Activated CD8-positive, alpha-beta T cell treated with anti-CD3 and anti-CD28 coated beads for 36 hours (primary cell): Measurements from ENCODE around the gene MAN1A1. TPM values are rescaled to one million over a fixed set of nuclear protein-coding genes. Genes with fewer than 3 reads are reported as not detected.
A peak's percentile ranks its signal among the peaks of the same experiment; 100 is the strongest.

Source experiments
- ATAC-seq: fragments of 200-7000 bp; cut with Tn5 transposase; one replicate; pipeline ENCODE4 v1.10.0; 2021; ENCODE audit warnings: mild to moderate bottlenecking, moderate library complexity
- CTCF ChIA-PET: fragments of 350-600 bp; sonication (Branson Sonifier 250); formaldehyde crosslinking; loops from one replicate; lab custom pipeline; 2021; ENCODE audit warnings: antibody characterized with exemption; lab: Charles Lee
- POLR2A ChIA-PET: fragments of 350-600 bp; sonication (Branson Sonifier 250); formaldehyde crosslinking; loops from one replicate; lab custom pipeline; 2021; ENCODE audit warnings: antibody characterized with exemption; lab: Charles Lee
- DNase-seq: peaks from one replicate; pipeline ENCODE4 v3.0.0-alpha.2; 2020
- H3K27ac Mint-ChIP-seq: one replicate; pipeline ENCODE4 v1.8.0; 2021; ENCODE audit warnings: mild to moderate bottlenecking, mixed read lengths
- H3K27me3 Mint-ChIP-seq: one replicate; pipeline ENCODE4 v1.8.0; 2021; ENCODE audit warnings: mixed read lengths
- H3K36me3 Mint-ChIP-seq: one replicate; pipeline ENCODE4 v1.8.0; 2021; ENCODE audit warnings: low read depth, mixed read lengths
- H3K4me1 Mint-ChIP-seq: one replicate; pipeline ENCODE4 v1.8.0; 2021; ENCODE audit warnings: low read depth, mixed read lengths
- H3K4me3 Mint-ChIP-seq: one replicate; pipeline ENCODE4 v1.8.0; 2021; ENCODE audit warnings: mild to moderate bottlenecking, moderate library complexity, mixed read lengths
- H3K9me3 Mint-ChIP-seq: one replicate; pipeline ENCODE4 v1.8.0; 2021; ENCODE audit warnings: mixed read lengths
- intact Hi-C: fragments of 100-400 bp; cut with micrococcal nuclease; formaldehyde crosslinking; loops from one replicate; pipeline ENCODE4 v1.10.0; 2022
- total RNA-seq, 2 experiments: library from RNA; stranded (reverse); gene quantifications; one replicate each; pipeline ENCODE4 v1.2.3, GENCODE V29; 2021
- TF ChIP-seq, protein P1 (sequence below): fragments of 200-600 bp; IDR thresholded peaks from one replicate; pipeline ENCODE4 v1.8.0; 2022; ENCODE audit warnings: antibody characterized with exemption, mild to moderate bottlenecking

MAN1A1 gene
- total RNA-seq, 2 experiments from 2014 or later = 18.5 to 19.4 TPM

DNA sequence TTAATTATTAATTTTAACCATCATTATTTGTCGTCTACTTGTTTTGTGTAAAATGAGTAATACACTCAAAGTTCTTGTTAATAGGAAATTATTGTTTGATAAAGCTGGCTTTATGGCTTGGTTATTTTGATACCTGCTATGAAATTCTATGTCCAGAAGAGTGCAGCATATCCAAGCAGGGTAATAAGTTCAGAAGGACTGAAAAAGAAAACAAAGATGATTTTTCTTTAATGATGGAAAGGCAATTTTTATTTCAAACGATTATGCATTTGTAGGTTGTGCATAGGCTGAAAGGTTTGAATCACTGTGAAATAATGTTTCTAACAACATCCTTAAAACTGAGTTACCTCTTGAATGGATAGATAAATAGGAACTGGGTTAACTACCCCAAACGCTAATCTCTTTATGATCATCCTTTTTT lies 1.4 kb upstream of the MAN1A1 start:
- TF ChIP-seq, protein P1, sequence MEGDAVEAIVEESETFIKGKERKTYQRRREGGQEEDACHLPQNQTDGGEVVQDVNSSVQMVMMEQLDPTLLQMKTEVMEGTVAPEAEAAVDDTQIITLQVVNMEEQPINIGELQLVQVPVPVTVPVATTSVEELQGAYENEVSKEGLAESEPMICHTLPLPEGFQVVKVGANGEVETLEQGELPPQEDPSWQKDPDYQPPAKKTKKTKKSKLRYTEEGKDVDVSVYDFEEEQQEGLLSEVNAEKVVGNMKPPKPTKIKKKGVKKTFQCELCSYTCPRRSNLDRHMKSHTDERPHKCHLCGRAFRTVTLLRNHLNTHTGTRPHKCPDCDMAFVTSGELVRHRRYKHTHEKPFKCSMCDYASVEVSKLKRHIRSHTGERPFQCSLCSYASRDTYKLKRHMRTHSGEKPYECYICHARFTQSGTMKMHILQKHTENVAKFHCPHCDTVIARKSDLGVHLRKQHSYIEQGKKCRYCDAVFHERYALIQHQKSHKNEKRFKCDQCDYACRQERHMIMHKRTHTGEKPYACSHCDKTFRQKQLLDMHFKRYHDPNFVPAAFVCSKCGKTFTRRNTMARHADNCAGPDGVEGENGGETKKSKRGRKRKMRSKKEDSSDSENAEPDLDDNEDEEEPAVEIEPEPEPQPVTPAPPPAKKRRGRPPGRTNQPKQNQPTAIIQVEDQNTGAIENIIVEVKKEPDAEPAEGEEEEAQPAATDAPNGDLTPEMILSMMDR = peak; percentile 48
- H3K36me3 Mint-ChIP-seq = peaks cover 18% of the 10 kb centered on the region
- peak overlapping the region; percentile 96 for H3K4me3 Mint-ChIP-seq
- CTCF ChIA-PET = interaction anchor here (0.8 to 2.0 kb wide), 16 partner anchors 9 to 462 kb away, joined by 3 to 17 read pairs (median 3); no protein-coding TSS in a partner anchor
- POLR2A ChIA-PET = interaction anchor here (0.5 to 1.9 kb wide), 9 partner anchors 9 to 253 kb away, joined by 3 to 12 read pairs (median 4); no protein-coding TSS in a partner anchor
- ATAC-seq = no peak
- no peaks in the 10 kb centered on the region for H3K27me3 Mint-ChIP-seq
- peak overlapping the region; percentile 91 for H3K27ac Mint-ChIP-seq
- DNase-seq = no peak
- H3K9me3 Mint-ChIP-seq = no peaks in the 10 kb centered on the region
- peaks cover 38% of the 10 kb centered on the region for H3K4me1 Mint-ChIP-seq
- intact Hi-C loops = no loop called here

DNA sequence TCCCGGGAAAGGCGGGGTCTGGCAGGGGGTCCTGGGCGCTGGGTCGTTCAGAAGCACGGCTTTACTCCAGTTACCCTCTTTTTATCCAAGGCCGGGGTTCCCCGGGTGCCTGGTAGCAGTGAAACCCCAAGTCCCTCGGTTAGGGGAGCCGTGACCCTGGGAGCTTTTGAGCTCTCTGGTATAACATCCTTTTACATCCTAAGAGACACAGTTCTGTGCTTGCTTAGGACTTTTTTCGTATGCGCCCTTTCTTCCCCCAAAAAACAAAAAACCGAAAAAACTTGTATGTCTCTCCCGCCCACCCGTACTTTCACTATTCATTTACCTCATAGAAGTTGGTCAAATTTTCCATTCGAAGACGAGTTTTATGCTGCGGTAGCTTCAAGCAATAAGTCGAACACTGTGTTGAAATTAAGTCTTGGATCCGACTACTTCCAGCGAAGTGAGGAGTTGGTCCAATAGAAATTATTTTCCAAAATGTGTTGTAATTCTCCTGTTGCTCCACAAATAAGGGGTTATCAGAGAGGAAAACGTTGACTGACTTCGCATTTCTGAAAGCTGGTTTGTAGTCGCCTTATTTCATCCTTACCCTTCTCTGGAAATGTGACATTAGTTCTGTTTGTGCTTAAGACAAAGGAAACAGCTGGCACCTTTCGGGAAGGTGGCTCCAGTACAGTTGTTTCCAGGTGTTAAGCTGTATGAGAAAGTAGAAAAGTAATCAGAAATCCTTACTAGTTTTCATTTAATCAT lies 816 bp upstream of the MAN1A1 start:
- DNase-seq (peak; percentile 69), ATAC-seq (peak; percentile 40)
- H3K4me3 Mint-ChIP-seq = peak overlapping the region; percentile 96
- CTCF ChIA-PET = interaction anchor here (0.8 to 2.0 kb wide), 15 partner anchors 9 to 461 kb away, joined by 3 to 17 read pairs (median 3); no protein-coding TSS in a partner anchor
- H3K27me3 Mint-ChIP-seq = no peaks in the 10 kb centered on the region
- peak overlapping the region; percentile 91 for H3K27ac Mint-ChIP-seq
- H3K9me3 Mint-ChIP-seq = no peaks in the 10 kb centered on the region
- intact Hi-C loops = no loop called here
- TF ChIP-seq, protein P1 = no peak
- peaks cover 43% of the 10 kb centered on the region for H3K4me1 Mint-ChIP-seq
- POLR2A ChIA-PET = interaction anchor here (0.5 to 1.9 kb wide), 10 partner anchors 9 to 1757 kb away, joined by 3 to 12 read pairs (median 4); no protein-coding TSS in a partner anchor
- H3K36me3 Mint-ChIP-seq = peaks cover 20% of the 10 kb centered on the region

GRCh38 chr6:119348748-119349360 lies 707 bp downstream of the MAN1A1 start:
- H3K4me1 Mint-ChIP-seq = peaks cover 52% of the 10 kb centered on the region
- peaks cover 23% of the 10 kb centered on the region for H3K36me3 Mint-ChIP-seq
- TF ChIP-seq, protein P1 = no peak
- H3K27ac Mint-ChIP-seq = peak overlapping the region; percentile 91
- no peaks in the 10 kb centered on the region for H3K9me3 Mint-ChIP-seq
- POLR2A ChIA-PET = interaction anchor here (0.7 to 2.8 kb wide), 6 partner anchors 12 to 453 kb away, joined by 3 to 29 read pairs (median 4); no protein-coding TSS in a partner anchor
- intact Hi-C loops = loop anchor here (2.0 to 5.0 kb wide), 2 partner anchors 34 to 202 kb away; no protein-coding TSS in a partner anchor
- H3K27me3 Mint-ChIP-seq = no peaks in the 10 kb centered on the region
- H3K4me3 Mint-ChIP-seq = peak overlapping the region; percentile 96
- ATAC-seq (no peak), DNase-seq (peak; percentile 42)
- CTCF ChIA-PET = interaction anchor here (1.9 to 3.3 kb wide), 2 partner anchors 15 to 220 kb away, joined by 6 to 24 read pairs; no protein-coding TSS in a partner anchor

DNA sequence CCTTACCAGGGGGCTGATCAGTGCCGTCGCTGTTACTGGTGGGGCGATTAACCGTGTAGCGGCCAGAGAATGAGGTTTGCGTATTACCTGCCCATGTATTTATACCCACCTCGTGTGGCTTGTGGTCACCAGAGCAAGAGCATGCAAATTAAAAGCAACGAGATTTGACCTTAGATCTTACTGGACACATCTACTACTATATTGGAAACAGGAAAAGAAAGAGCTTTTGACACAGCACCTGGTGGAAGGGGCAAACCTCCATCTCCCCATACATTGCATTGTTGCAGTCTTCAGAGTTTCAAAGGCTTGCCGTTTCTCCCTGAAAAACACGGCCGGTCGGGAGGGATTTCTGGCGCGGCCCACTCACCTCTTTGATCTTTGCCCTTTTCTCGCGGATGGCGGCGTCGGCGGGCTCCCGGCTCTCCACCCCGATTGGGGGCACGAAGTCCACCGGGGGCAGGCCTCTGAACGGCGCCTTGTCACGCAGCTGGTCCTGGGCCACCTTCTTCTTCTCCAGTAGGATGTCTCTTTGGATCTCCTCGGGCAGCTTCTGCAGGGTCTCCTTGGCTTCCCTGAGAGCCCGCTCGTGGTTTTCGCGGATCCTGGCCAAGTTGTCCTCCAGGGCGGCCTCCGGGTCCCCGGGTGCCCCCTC lies 1.3 kb downstream of the MAN1A1 start:
- CTCF ChIA-PET = interaction anchor here (1.5 to 3.3 kb wide), 4 partner anchors 10 to 219 kb away, joined by 5 to 24 read pairs (median 7); no protein-coding TSS in a partner anchor
- POLR2A ChIA-PET = interaction anchor here (0.7 to 2.8 kb wide), 11 partner anchors 9 to 453 kb away, joined by 3 to 29 read pairs (median 4); no protein-coding TSS in a partner anchor
- peaks cover 54% of the 10 kb centered on the region for H3K4me1 Mint-ChIP-seq
- H3K27ac Mint-ChIP-seq = peak overlapping the region; percentile 91
- peaks cover 25% of the 10 kb centered on the region for H3K36me3 Mint-ChIP-seq
- H3K27me3 Mint-ChIP-seq = no peaks in the 10 kb centered on the region
- no peaks in the 10 kb centered on the region for H3K9me3 Mint-ChIP-seq
- ATAC-seq (no peak), DNase-seq (peak; percentile 72)
- peak overlapping the region; percentile 96 for H3K4me3 Mint-ChIP-seq
- TF ChIP-seq, protein P1 = no peak
- intact Hi-C loops = loop anchor here (2.0 to 5.0 kb wide), 2 partner anchors 33 to 201 kb away; no protein-coding TSS in a partner anchor
